Lower leg skin (tissue), 3 donors: ENCODE data around the gene ZFP3.
"Not testable (repeated sequence)": the region's sequence is repeated elsewhere in the genome, so short reads cannot be mapped to it uniquely, and the experiment has no call there.

Experiments used
- POLR2A ChIP-seq, 2 donors: fragments of 450-650 bp; IDR thresholded peaks; one replicate each; pipeline ENCODE4 v1.6.1; 2016 to 2017; ENCODE audit warnings: antibody characterized with exemption in 2 of 2, mild to moderate bottlenecking in 1 of 2, moderate library complexity in 1 of 2
- TF ChIP-seq, protein P1 (sequence below), 3 donors: fragments of 450-650 bp; IDR thresholded peaks; one replicate each; pipeline ENCODE4 v1.5.1; 2016; ENCODE audit warnings: antibody characterized with exemption in 3 of 3, mild to moderate bottlenecking in 3 of 3, moderate library complexity in 2 of 3

GRCh38 chr17:5137511-5138197 is 59.4 kb downstream of the ZFP3 start:
- TF ChIP-seq POLR2A (IDR thresholded peaks at IDR 0.05) = not testable (repeated sequence)
- TF ChIP-seq, protein P1, sequence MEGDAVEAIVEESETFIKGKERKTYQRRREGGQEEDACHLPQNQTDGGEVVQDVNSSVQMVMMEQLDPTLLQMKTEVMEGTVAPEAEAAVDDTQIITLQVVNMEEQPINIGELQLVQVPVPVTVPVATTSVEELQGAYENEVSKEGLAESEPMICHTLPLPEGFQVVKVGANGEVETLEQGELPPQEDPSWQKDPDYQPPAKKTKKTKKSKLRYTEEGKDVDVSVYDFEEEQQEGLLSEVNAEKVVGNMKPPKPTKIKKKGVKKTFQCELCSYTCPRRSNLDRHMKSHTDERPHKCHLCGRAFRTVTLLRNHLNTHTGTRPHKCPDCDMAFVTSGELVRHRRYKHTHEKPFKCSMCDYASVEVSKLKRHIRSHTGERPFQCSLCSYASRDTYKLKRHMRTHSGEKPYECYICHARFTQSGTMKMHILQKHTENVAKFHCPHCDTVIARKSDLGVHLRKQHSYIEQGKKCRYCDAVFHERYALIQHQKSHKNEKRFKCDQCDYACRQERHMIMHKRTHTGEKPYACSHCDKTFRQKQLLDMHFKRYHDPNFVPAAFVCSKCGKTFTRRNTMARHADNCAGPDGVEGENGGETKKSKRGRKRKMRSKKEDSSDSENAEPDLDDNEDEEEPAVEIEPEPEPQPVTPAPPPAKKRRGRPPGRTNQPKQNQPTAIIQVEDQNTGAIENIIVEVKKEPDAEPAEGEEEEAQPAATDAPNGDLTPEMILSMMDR (IDR thresholded peaks at IDR 0.05) = not testable (repeated sequence)
